GM12801 (cell line): ENCODE results near the gene NMNAT3.

Source experiments
- CTCF ChIP-seq: IDR thresholded peaks from one replicate; pipeline ENCODE4 v1.5.1; 2011; ENCODE audit warnings: control low read depth; ENCODE audit not compliant: insufficient read length; ENCODE audit errors: extremely low read depth

NMNAT3 gene

GRCh38 chr3:139619484-139619883 is 58.3 kb downstream of the NMNAT3 start:
- no peak for TF ChIP-seq CTCF

GRCh38 chr3:139617672-139618268 is 60.0 kb downstream of the NMNAT3 start:
- TF ChIP-seq CTCF, result no peak

- no peak for TF ChIP-seq CTCF
Observed at GRCh38 chr3:139611528-139611927, 66.2 kb downstream of the NMNAT3 start.

GRCh38 chr3:139610886-139611285 is 66.9 kb downstream of the NMNAT3 start:
- no peak for TF ChIP-seq CTCF

- no peak for TF ChIP-seq CTCF
Observed at GRCh38 chr3:139608924-139609323, 68.8 kb downstream of the NMNAT3 start.

GRCh38 chr3:139608108-139608380 is 69.7 kb downstream of the NMNAT3 start:
- no peak for TF ChIP-seq CTCF

- no peak for TF ChIP-seq CTCF
Observed at GRCh38 chr3:139607257-139608107, 70.3 kb downstream of the NMNAT3 start.
